ENCODE measurements around the gene IQSEC3. TPM values are rescaled to one million over a fixed set of nuclear protein-coding genes. Genes with fewer than 3 reads are reported as not detected.
"Not testable (repeated sequence)": the region's sequence is repeated elsewhere in the genome, so short reads cannot be mapped to it uniquely, and the experiment has no call there.

Gene IQSEC3
- total and polyA plus RNA-seq, 10 of the 15 experiments (the other 5 are each of a cell fraction or from before 2014, with no cell fraction given): not detected

DNA sequence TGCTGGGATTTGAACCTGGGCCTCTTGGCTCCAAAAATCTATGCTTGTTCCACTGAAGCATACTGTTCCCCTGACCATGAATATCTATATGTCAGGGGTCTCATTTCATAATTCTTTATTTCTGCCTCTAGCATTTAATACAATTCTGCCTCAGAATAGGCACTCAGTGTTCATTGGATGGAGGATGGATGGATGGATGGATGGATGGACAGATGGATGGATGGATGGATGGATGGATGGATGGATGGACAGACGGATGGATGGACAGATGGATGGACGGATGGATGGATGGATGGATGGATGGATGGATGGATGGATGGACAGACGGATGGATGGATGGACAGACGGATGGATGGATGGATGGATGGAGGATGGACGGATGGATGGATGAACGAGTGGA is 150.5 kb downstream of the IQSEC3 start:
- H2AFZ ChIP-seq (ENCODE audit: control insufficient read depth, low read depth, low read length); CTCF ChIA-PET; H3K4me2 ChIP-seq (ENCODE audit: control insufficient read depth, insufficient read depth); H3K36me3 ChIP-seq (ENCODE audit: control insufficient read depth in 2 of 2, insufficient read depth in 2 of 2, low read length in 1 of 2); H3K27ac ChIP-seq (ENCODE audit: control insufficient read depth, insufficient read depth); H3K79me2 ChIP-seq (ENCODE audit: control insufficient read depth, insufficient read depth, low read length); SMC1A ChIA-PET (ENCODE audit: uncharacterized antibody, unreplicated experiment); RAD21 ChIA-PET (ENCODE audit: unreplicated experiment); ATAC-seq; FAIRE-seq; H3K4me3 ChIP-seq; H3K4me1 ChIP-seq (ENCODE audit: control insufficient read depth, insufficient read depth, low read length); intact Hi-C loops (cut with micrococcal nuclease; ENCODE audit: unreplicated experiment); H3K27me3 ChIP-seq (replicated peaks in 1 of 2; ENCODE audit: control insufficient read depth in 2 of 2, insufficient read depth in 2 of 2, low read length in 1 of 2); H3K9me3 ChIP-seq (replicated peaks; ENCODE audit: control insufficient read depth, insufficient read depth, low read length); DNase-seq (ENCODE audit: low read depth, low spot score); in situ Hi-C loops (cut with MboI); POLR2A ChIA-PET; H4K20me1 ChIP-seq (ENCODE audit: control insufficient read depth, insufficient read depth); BruUV-seq (replicated peaks); H3K9ac ChIP-seq (ENCODE audit: control insufficient read depth, insufficient read depth, low read length): not testable (repeated sequence)
- WGBS (ENCODE audit: insufficient coverage, insufficient replicate concordance, low lambda C conversion rate, missing lambda C conversion rate): 37% methylated on average over 6 of the region's 6 CpGs

DNA sequence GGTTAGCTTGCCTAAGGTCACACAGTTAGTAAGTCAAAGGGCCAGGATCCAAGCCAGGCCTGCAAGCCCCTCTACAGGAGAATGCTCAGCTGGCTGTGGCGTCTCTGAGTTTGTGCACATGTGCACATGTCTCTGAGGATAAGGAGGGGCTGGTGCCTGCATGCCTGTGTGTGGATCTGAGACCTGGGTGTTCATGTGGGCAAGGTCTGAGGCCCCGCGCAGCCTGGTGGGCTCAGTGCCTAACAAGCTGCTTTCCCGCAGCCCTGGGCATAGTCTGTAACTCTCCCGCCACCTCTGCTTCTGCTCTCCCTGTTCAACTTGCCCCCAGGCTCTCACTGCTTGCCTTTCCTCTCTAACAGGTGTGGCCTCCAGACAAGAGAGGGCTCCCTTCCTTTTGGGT is 151.7 kb downstream of the IQSEC3 start:
- no TSS peak for BruUV-seq (replicated peaks)
- no peak overlapping the region for H2AFZ ChIP-seq (ENCODE audit: control insufficient read depth, low read depth, low read length)
- H3K4me2 ChIP-seq (ENCODE audit: control insufficient read depth, insufficient read depth): no peak overlapping the region
- H3K9me3 ChIP-seq (replicated peaks; ENCODE audit: control insufficient read depth, insufficient read depth, low read length): no peaks in the 10 kb centered on the region
- WGBS (ENCODE audit: insufficient coverage, insufficient replicate concordance, low lambda C conversion rate, missing lambda C conversion rate): 64% methylated on average over 5 of the region's 5 CpGs
- no peaks in the 10 kb centered on the region for H3K79me2 ChIP-seq (ENCODE audit: control insufficient read depth, insufficient read depth, low read length)
- H3K36me3 ChIP-seq (ENCODE audit: control insufficient read depth in 2 of 2, insufficient read depth in 2 of 2, low read length in 1 of 2): no peaks in the 10 kb centered on the region
- ChIA-PET POLR2A (no interaction called here), SMC1A (ENCODE audit: uncharacterized antibody, unreplicated experiment) (no interaction called here), RAD21 (ENCODE audit: unreplicated experiment) (no interaction called here), CTCF (no interaction called here)
- no peak overlapping the region for H3K4me3 ChIP-seq
- intact Hi-C loops (cut with micrococcal nuclease; ENCODE audit: unreplicated experiment) (no loop called here), in situ Hi-C loops (cut with MboI) (no loop called here)
- TF ChIP-seq RAD21 (IDR thresholded peaks at IDR 0.05; ENCODE audit: insufficient read depth, low read depth, low read length) (no peak), TCF7 (IDR thresholded peaks at IDR 0.05; ENCODE audit: borderline replicate concordance) (no peak), RBBP5 (conservative IDR thresholded peaks at IDR 0.05) (no peak), SREBF1 (IDR thresholded peaks at IDR 0.05; ENCODE audit: low read length) (no peak), POLR2AphosphoS2 (IDR thresholded peaks at IDR 0.05; ENCODE audit: low read depth, low read length) (no peak)
- TF ChIP-seq, protein P1, sequence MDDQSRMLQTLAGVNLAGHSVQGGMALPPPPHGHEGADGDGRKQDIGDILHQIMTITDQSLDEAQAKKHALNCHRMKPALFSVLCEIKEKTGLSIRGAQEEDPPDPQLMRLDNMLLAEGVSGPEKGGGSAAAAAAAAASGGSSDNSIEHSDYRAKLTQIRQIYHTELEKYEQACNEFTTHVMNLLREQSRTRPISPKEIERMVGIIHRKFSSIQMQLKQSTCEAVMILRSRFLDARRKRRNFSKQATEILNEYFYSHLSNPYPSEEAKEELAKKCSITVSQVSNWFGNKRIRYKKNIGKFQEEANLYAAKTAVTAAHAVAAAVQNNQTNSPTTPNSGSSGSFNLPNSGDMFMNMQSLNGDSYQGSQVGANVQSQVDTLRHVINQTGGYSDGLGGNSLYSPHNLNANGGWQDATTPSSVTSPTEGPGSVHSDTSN (IDR thresholded peaks at IDR 0.05; ENCODE audit: insufficient replicate concordance, low read depth, low read length): no peak
- no peaks in the 10 kb centered on the region; a peak in 1 of 4 replicates for H3K27me3 ChIP-seq (replicated peaks in 1 of 2; ENCODE audit: control insufficient read depth in 2 of 2, insufficient read depth in 2 of 2, low read length in 1 of 2)
- H3K27ac ChIP-seq (ENCODE audit: control insufficient read depth, insufficient read depth): no peak overlapping the region
- DNase-seq (ENCODE audit: low read depth, low spot score) (no peak), FAIRE-seq (no peak), ATAC-seq (no peak)
- H3K9ac ChIP-seq (ENCODE audit: control insufficient read depth, insufficient read depth, low read length): no peak overlapping the region
- H3K4me1 ChIP-seq (ENCODE audit: control insufficient read depth, insufficient read depth, low read length): no peaks in the 10 kb centered on the region; the same call in 1 of the 2 replicates
- H4K20me1 ChIP-seq (ENCODE audit: control insufficient read depth, insufficient read depth): no peaks in the 10 kb centered on the region
